CD4-positive, alpha-beta T cell treated with Interleukin-6 at 100 ng/mL for 8 hours (primary cell): Measurements from ENCODE around the gene LIN7A.

Experiments used
- DNase-seq: peaks from one replicate; pipeline ENCODE4 v3.0.0-alpha.2; 2020; ENCODE audit warnings: mixed read lengths, low spot score

Gene LIN7A, protein sequence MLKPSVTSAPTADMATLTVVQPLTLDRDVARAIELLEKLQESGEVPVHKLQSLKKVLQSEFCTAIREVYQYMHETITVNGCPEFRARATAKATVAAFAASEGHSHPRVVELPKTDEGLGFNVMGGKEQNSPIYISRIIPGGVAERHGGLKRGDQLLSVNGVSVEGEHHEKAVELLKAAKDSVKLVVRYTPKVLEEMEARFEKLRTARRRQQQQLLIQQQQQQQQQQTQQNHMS

GRCh38 chr12:80937391-80938238 lies at the start of gene LIN7A:
Gene LIN7A (minus strand): TSS chr12:80937934. CDS start chr12:80937722, 212 bp downstream.
- DNase-seq: no peak

- DNase-seq: no peak
Measured at GRCh38 chr12:80986224-80986623, 48.5 kb upstream of the LIN7A start.

- DNase-seq: no peak
Measured at GRCh38 chr12:80979816-80980215, 42.1 kb upstream of the LIN7A start.

DNA sequence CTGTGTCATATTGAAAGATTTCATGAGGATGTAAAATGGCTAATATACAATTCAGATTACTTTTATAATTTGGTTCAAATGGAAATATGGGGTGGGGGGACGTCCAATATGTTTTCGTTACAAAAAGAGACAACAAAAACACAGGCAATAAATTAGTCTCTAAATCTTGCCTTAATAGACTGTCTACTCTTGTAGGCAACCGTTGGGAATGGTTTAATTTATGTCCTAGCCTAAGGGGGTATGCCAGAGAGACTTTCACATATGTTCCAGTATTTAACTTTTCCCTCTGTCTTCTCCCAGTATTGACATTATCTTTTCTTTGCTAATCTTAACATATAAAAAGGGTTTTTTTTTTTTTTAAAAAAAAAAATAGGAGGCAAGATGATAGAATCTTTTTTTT lies 41.5 kb upstream of the LIN7A start:
- DNase-seq: no peak

DNA sequence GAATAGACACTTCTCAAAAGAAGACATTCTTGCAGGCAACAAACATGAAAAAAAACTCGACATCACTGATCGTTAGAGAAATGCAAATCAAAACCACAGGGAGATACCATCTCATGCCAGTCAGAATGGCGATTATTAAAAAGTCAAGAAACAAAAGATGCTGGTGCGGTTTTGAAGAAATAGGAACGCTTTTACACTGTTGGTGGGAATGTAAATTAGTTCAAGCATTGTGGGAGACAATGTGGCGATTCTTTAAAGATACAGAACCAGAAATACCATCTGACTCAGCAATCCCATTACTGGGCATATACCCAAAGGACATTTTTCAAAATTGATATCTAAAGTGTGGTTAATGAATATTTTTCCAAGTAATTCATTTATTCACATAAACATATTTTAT lies 39.6 kb upstream of the LIN7A start:
- DNase-seq: no peak

DNA sequence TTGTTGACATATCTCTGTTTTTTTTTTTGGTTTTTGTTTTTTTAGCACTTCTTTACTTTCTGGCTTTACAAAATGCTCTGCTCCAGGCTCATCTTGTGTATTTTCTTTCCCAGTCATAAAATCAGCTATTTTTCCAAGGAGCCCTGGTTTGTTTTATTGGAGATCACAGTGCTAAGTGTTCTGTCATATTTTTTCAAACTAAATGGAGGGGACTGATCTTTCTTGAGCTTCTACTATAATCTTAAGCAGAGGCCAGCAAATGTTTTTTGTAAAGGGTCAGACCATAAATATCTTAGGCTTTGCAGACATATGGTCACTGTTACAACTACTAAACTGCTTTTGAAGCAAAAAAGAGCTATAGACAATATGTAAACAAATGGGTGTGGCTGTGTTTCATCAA lies 30.6 kb upstream of the LIN7A start:
- no peak for DNase-seq

DNA sequence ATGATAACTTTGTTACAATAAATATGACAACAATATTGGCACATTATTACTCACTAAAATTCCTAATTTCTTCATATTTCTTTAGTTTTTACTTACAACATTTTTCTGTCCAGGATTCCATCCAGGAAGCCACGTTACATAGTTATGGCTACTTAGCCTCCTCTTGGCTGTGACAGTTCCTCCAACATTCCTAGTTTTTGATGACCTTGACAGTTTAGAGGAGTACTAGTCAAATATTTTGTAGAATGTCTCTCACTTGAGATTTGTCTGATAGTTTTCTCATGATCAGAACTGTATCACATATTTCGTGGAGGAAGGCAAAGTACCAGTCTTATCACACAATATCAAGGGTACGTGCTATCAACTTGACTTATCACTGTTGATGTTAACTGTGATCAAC lies 29.8 kb upstream of the LIN7A start:
- no peak for DNase-seq

DNA sequence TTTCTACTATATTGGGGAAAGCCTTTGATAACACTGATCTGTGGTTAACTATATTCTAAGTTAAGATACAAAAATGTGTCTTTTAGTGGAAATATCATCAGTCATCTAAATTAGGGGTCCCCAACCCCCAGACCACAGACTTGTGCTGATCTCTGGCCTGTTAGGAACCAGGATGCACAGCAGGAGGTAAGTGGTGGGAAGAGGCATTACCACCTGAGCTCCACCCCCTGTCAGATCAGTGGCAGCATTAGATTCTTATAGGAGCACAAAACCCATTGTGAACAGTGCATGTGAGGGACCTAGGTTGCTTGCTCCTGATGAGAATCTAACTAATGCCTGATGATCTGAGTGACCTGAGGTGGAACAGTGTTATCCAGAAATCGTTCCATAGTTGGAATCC lies 28.3 kb upstream of the LIN7A start:
- no peak for DNase-seq

GRCh38 chr12:80958162-80958561 lies 20.4 kb upstream of the LIN7A start:
- DNase-seq: no peak

- no peak for DNase-seq
Measured at GRCh38 chr12:80954857-80955520, 17.3 kb upstream of the LIN7A start.

- DNase-seq: no peak
Measured at GRCh38 chr12:80952443-80952842, 14.7 kb upstream of the LIN7A start.

- no peak for DNase-seq
Measured at GRCh38 chr12:80946591-80946990, 8.9 kb upstream of the LIN7A start.

GRCh38 chr12:80943338-80943737 lies 5.6 kb upstream of the LIN7A start:
- DNase-seq: no peak

DNA sequence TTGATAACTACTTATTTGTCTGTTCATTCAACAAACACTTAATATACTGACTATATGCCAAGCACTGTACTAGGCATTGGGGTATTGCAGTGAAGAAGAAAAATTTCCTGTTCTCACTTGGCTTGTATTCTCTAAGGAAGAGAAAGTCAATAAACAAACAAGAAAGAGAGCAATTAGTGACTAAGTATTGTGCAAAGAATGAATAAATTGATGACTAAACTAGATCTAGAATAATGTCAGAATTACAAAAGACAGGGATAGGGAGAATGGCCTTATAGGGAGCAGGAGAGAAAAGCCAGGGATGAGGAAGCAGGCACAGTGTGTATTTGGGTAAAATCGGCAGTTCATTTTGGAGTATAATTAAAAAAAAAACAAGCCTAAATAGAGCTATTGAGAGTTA lies 4.2 kb upstream of the LIN7A start:
- DNase-seq: no peak

DNA sequence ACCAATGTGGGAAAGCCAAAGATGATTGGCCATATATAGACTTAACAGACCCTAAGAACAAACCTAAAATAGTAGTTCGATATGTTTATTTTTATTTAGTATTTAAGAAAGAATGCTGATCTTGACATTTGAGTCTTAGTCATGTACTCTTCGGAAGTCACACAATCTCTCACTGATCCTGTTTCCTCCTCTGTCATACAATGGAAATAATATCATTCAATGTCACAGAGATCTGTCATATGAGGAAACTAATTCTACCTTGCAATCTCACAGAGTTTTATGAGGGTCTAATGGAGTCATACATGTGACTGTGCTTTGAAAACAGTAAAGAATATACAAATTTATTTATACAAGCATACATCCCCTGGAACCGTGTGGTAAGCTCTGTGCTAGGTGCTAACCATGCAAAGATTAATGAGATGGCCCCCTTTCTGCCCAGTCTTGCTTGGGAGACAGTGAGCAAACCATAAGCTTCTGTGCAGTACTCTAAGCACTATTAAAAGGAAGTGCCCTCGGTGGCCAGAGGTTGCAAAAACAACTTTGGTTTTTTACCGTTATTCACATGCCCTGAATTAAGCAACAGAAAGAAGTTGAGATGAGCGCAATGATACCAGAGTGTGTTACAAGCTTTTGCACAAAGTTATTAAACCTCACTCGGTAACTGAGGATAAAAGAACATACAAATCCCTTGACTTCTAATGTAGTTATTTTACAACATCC lies 1.7 kb upstream of the LIN7A start:
- no peak for DNase-seq

- no peak for DNase-seq
Measured at GRCh38 chr12:80938397-80938796, 663 bp upstream of the LIN7A start.

- DNase-seq: no peak
Measured at GRCh38 chr12:80936642-80937390, 918 bp downstream of the LIN7A start.

- DNase-seq: no peak
Measured at GRCh38 chr12:80936353-80936641, 1.4 kb downstream of the LIN7A start.

GRCh38 chr12:80935111-80935510 lies 2.6 kb downstream of the LIN7A start:
- DNase-seq: no peak

DNA sequence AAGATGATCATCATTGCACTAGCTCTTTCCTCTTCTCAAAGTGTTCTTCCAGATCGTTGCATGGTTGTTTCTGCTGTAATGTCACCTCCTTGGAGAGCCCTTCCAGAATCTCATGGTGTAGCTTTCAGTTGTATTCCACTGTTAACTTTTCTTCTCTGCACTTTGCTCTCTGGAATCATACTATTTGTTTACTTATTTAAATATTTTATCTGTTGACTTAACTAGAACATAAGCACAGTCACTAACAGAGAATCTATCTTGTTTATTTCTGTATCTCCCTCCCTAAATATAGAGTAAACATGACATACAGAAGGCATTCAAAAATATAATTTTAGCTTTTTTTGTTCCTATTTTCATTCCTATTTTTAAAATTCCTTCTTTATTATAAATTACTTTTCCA lies 11.8 kb downstream of the LIN7A start:
- DNase-seq: no peak

GRCh38 chr12:80925237-80925636 lies 12.5 kb downstream of the LIN7A start:
- DNase-seq: no peak

DNA sequence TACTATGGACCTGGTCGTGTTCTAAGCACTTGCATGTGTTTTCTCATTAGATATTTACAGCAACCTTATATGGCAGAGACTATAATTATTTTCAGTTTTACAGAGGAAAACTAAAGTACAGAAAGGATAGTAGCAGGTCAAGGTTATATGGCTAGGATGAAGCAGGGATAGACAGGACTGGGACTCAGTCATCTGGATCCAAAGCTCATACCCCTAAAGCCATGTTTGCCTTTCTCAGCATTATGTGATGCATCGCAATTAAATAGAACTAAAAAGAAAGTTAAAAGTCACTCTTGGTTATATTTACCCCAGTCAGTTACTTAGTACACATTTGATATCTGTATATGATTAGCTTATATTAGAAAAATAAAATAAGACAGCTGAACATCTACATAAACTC lies 13.3 kb downstream of the LIN7A start:
- no peak for DNase-seq
